ENCODE results near the gene PFKFB4.

Gene PFKFB4

GRCh38 chr3:48587686-48588085 lies 31.1 kb upstream of the PFKFB4 start:
- no peak for DNase-seq (ENCODE audit: low read depth in 2 of 2)
- no peak overlapping the region for H3K4me3 ChIP-seq (replicated peaks in 1 of 2; ENCODE audit: low read depth in 2 of 2, low read length in 2 of 2)
- no peak for TF ChIP-seq CTCF (IDR thresholded peaks at IDR 0.05; ENCODE audit: low read depth, low read length)

- no peak for TF ChIP-seq CTCF (IDR thresholded peaks at IDR 0.05; ENCODE audit: low read depth, low read length)
- no peak overlapping the region for H3K4me3 ChIP-seq (replicated peaks in 1 of 2; ENCODE audit: low read depth in 2 of 2, low read length in 2 of 2)
- DNase-seq (ENCODE audit: low read depth in 2 of 2): no peak
Observed at GRCh38 chr3:48585411-48585810, 28.8 kb upstream of the PFKFB4 start.

DNA sequence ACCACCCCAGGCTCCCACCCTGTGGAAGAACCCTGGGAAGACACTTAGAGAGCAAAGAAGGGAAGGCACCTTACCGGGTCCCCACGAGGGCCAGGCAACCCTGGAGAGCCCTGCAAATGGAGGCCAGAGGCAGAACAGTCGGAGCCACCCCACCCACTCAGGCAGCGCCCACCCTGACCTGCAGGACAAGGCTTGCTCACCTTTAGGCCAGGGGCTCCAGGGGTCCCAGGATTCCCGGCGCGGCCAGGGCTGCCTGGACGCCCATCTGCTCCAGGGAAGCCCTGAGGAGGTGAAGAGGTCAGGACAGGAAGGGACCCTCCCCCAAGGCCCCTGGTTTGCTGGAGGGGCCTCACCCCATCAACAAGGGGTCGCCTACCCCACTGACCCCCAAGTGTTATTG lies 28.2 kb upstream of the PFKFB4 start:
- H3K4me3 ChIP-seq (replicated peaks in 1 of 2; ENCODE audit: low read depth in 2 of 2, low read length in 2 of 2): no peak overlapping the region
- DNase-seq (ENCODE audit: low read depth in 2 of 2): no peak
- TF ChIP-seq CTCF (IDR thresholded peaks at IDR 0.05; ENCODE audit: low read depth, low read length): no peak

DNA sequence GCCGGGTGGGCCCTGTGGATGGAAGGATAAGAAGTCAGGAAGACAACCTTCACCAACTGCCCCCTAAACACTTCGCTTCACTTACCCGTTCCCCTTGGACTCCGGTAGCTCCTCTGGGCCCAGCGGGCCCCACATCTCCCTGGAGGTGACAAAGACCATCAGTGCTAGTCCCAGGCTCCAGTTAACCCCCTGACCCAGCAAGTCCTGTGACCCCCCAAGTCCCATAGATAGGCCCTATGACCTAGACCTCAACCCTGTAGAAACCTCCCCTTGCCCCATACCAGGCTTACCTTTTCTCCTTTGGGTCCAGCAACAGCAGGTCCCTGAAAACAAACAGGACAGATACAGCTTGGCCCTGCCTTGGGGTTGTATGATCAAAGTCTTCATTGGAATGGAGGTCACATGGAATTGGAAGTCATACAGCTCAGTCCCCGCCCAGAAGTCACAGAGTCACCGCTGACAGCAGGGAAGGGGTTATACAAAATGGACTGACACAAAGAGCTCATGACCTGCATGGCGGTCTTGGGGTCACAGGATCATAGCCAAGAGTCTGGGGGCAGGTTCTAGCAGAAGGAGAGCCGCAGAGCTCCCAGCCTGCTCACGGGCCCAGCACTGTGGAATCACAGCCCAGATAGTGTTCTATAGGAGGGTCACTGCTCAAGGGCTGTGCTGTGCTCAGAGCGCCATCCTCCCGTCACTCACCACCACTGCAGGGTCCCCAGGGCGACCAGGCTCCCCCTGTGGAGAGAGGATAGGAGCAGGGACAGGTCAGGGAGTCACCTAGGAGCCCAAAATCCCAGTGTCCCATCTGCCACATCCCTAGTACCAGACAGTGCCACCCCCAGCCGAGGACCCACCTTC lies 25.2 kb upstream of the PFKFB4 start:
- no peak for TF ChIP-seq CTCF (IDR thresholded peaks at IDR 0.05; ENCODE audit: low read depth, low read length)
- H3K4me3 ChIP-seq (replicated peaks in 1 of 2; ENCODE audit: low read depth in 2 of 2, low read length in 2 of 2): no peak overlapping the region
- no peak for DNase-seq (ENCODE audit: low read depth in 2 of 2)

GRCh38 chr3:48576647-48577046 lies 20.0 kb upstream of the PFKFB4 start:
- no peak overlapping the region for H3K4me3 ChIP-seq (replicated peaks in 1 of 2; ENCODE audit: low read depth in 2 of 2, low read length in 2 of 2)
- no peak for DNase-seq (ENCODE audit: low read depth in 2 of 2)
- TF ChIP-seq CTCF (IDR thresholded peaks at IDR 0.05; ENCODE audit: low read depth, low read length): no peak

GRCh38 chr3:48575366-48575765 lies 18.8 kb upstream of the PFKFB4 start:
- no peak for TF ChIP-seq CTCF (IDR thresholded peaks at IDR 0.05; ENCODE audit: low read depth, low read length)
- H3K4me3 ChIP-seq (replicated peaks in 1 of 2; ENCODE audit: low read depth in 2 of 2, low read length in 2 of 2): no peak overlapping the region
- DNase-seq (ENCODE audit: low read depth in 2 of 2): no peak
